ENCODE results near the gene GDF2.

GRCh38 chr10:47317251-47317650 lies 5.0 kb upstream of the GDF2 start:
- no peak for TF ChIP-seq POLR2A (IDR thresholded peaks at IDR 0.05)
- no peak for TF ChIP-seq CTCF (IDR thresholded peaks at IDR 0.05)

Data from esophagus squamous epithelium (tissue), 4 donors.